ENCODE data around the gene UXS1.

UXS1 gene

DNA sequence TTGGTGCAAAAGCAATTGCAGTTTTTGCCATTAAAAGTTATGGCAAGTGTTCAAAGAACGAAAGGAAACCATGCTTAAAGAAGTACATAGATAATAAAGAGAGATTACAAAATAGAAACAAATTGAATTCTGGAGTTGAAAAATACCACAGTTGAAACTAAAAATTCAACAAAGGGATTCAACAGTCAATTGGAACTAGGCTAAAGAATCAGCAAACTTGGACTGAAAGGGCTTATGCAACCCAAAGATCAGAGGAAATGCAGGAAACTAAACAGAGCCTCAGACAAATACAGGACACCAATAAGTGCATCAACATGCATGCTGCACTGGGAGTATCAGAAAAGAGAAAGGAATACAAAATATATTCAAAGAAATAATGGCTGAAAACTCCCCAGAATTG lies 40.3 kb downstream of the UXS1 start:
- Histone ChIP-seq H3K27ac (ENCODE audit: low read depth, low read length) (no peak overlapping the region), H3K36me3 (ENCODE audit: control insufficient read depth in 1 of 2, insufficient read depth in 2 of 2, low read length in 2 of 2) (peaks cover 0 to 20% of the 10 kb centered on the region in 2 donors), H3K9me3 (ENCODE audit: control insufficient read depth in 1 of 2, low read length in 2 of 2) (peaks cover 1 to 15% of the 10 kb centered on the region in 2 donors), H3K9ac (ENCODE audit: low read depth in 1 of 2, low read length in 2 of 2) (no peak overlapping the region), H3K27me3 (ENCODE audit: control insufficient read depth in 1 of 2, insufficient read depth in 2 of 2, low read length in 2 of 2) (no peaks in the 10 kb centered on the region), H3K4me1 (ENCODE audit: control insufficient read depth in 1 of 2, insufficient read depth in 2 of 2, low read length in 2 of 2) (no peaks in the 10 kb centered on the region), H3K4me3 (ENCODE audit: low read depth in 1 of 2, low read length in 2 of 2) (no peak overlapping the region)

DNA sequence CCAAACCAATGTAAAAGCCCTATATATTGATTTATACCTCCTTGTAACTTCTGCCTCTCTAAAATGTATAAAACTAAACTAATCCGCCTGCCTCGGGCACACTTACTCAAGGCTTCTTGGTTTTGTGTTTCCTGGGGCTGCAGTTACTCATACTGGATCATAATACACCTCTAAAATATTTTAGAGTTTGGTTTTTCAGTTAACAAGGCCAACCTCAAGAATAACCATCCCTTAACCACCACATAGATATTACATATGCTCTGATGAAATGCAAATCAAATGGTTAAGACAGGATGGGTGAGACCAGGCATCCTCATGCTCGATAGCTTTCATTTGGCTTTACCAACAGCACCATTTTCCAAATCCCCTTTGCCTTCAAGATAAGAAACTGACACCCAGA lies 46.4 kb downstream of the UXS1 start:
- Histone ChIP-seq H3K4me3 (ENCODE audit: low read depth in 1 of 2, low read length in 2 of 2) (no peak overlapping the region), H3K27me3 (ENCODE audit: control insufficient read depth in 1 of 2, insufficient read depth in 2 of 2, low read length in 2 of 2) (no peaks in the 10 kb centered on the region), H3K27ac (ENCODE audit: low read depth, low read length) (no peak overlapping the region), H3K36me3 (ENCODE audit: control insufficient read depth in 1 of 2, insufficient read depth in 2 of 2, low read length in 2 of 2) (peaks cover 0 to 22% of the 10 kb centered on the region in 2 donors), H3K9me3 (ENCODE audit: control insufficient read depth in 1 of 2, low read length in 2 of 2) (no peaks in the 10 kb centered on the region), H3K9ac (ENCODE audit: low read depth in 1 of 2, low read length in 2 of 2) (no peak overlapping the region), H3K4me1 (ENCODE audit: control insufficient read depth in 1 of 2, insufficient read depth in 2 of 2, low read length in 2 of 2) (peaks cover 0 to 4% of the 10 kb centered on the region in 2 donors)

DNA sequence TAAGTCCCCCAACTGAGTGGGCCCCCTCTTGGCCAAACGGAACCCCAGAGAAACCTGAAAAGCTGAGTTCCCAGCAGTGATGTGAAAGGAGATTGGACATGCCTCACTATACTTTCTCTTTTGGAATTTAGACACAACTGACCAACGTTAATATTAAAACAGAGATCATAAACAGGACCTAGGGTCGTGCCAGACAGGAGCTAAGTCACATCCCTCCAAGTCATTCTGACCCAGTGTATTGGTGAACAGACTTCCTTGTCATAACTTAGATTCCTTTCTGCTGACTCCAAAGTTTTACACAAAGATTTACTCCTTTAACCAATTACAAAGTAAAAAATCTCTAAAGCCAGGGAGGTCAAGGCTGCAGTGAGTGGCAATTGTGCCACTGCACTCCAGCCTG lies 46.9 kb downstream of the UXS1 start:
- Histone ChIP-seq H3K4me1 (ENCODE audit: control insufficient read depth in 1 of 2, insufficient read depth in 2 of 2, low read length in 2 of 2) (peaks cover 0 to 4% of the 10 kb centered on the region in 2 donors), H3K27me3 (ENCODE audit: control insufficient read depth in 1 of 2, insufficient read depth in 2 of 2, low read length in 2 of 2) (no peaks in the 10 kb centered on the region), H3K36me3 (ENCODE audit: control insufficient read depth in 1 of 2, insufficient read depth in 2 of 2, low read length in 2 of 2) (peaks cover 0 to 24% of the 10 kb centered on the region in 2 donors), H3K9me3 (ENCODE audit: control insufficient read depth in 1 of 2, low read length in 2 of 2) (no peaks in the 10 kb centered on the region), H3K9ac (ENCODE audit: low read depth in 1 of 2, low read length in 2 of 2) (no peak overlapping the region), H3K27ac (ENCODE audit: low read depth, low read length) (no peak overlapping the region), H3K4me3 (ENCODE audit: low read depth in 1 of 2, low read length in 2 of 2) (no peak overlapping the region)

DNA sequence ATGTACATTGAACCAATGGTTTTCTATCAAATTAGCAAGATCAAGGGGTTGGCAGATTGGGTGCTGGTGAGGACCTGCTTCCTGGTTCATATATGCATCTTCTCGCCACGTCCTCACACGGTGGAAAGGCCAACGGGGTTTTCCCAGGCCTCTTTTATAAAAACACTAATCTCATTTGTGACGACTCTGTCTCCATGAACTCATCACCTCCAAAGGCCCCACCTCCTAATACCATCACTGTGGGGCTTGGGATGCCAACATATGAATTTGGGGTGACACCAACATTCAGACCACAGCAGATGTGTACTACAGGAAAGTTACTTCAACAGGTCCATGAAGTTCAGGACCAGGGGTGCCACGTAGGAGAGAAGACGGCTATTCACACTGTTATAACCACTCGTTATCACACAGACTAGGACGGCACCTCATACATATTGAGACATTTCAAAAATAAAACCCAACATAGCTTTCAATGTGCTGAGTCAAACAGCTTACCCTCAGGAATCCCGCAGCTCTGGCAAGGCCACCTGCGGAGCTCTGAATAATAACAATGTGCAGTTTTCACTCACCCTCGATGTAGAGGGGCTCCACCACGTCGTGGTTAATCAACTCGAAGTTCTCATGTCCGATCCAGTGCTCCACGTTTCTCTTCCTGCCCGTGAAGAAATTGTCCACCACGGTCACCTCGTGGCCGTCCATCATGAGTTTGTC lies 49.3 kb downstream of the UXS1 start:
- Histone ChIP-seq H3K27ac (ENCODE audit: low read depth, low read length) (no peak overlapping the region), H3K9ac (ENCODE audit: low read depth in 1 of 2, low read length in 2 of 2) (no peak overlapping the region), H3K4me3 (ENCODE audit: low read depth in 1 of 2, low read length in 2 of 2) (no peak overlapping the region), H3K27me3 (ENCODE audit: control insufficient read depth in 1 of 2, insufficient read depth in 2 of 2, low read length in 2 of 2) (no peaks in the 10 kb centered on the region), H3K36me3 (ENCODE audit: control insufficient read depth in 1 of 2, insufficient read depth in 2 of 2, low read length in 2 of 2) (peaks cover 0 to 18% of the 10 kb centered on the region in 2 donors), H3K9me3 (ENCODE audit: control insufficient read depth in 1 of 2, low read length in 2 of 2) (no peaks in the 10 kb centered on the region), H3K4me1 (ENCODE audit: control insufficient read depth in 1 of 2, insufficient read depth in 2 of 2, low read length in 2 of 2) (peaks cover 0 to 4% of the 10 kb centered on the region in 2 donors)

DNA sequence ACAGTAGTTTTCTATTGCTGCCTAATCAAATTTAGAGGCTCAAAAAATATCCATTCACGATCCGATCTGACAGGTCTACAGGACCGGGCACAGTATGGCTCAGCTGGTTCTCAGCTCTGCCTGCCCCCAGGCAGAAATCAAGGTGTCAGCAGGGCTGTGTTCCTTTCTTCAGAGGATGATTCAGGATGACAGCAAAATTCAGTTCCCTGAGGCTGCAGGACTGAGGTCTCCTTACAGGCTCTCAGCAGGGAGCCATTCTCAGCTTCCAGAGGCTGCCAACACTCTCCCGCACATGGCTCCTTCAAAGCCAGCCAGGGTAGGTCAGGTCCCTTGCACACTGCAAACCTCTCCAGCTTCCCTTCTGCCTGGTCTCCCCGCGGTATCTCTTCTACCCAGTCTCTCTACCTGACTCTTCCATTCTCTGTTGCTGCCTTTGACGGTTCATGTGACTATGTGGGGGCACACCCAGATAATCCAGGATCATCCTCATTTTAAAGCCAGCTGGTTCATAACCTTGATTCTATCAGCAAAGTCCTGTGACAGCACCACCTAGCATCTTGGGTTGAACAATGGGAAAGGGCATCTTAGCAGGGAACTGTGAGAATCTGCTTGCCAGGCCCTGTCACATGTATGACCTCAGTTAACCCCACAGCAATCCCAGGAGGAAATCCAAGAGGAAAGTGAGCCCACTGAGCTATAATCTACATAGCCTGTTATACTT lies 50.4 kb downstream of the UXS1 start:
- no peaks in the 10 kb centered on the region for H3K9me3 ChIP-seq (ENCODE audit: control insufficient read depth in 1 of 2, low read length in 2 of 2)
- no peak overlapping the region for H3K27ac ChIP-seq (ENCODE audit: low read depth, low read length)
- no peak overlapping the region for H3K4me3 ChIP-seq (ENCODE audit: low read depth in 1 of 2, low read length in 2 of 2)
- H3K4me1 ChIP-seq (ENCODE audit: control insufficient read depth in 1 of 2, insufficient read depth in 2 of 2, low read length in 2 of 2), result peaks cover 6 to 15% of the 10 kb centered on the region in 2 donors
- H3K36me3 ChIP-seq (ENCODE audit: control insufficient read depth in 1 of 2, insufficient read depth in 2 of 2, low read length in 2 of 2), result peaks cover 0 to 14% of the 10 kb centered on the region in 2 donors
- H3K27me3 ChIP-seq (ENCODE audit: control insufficient read depth in 1 of 2, insufficient read depth in 2 of 2, low read length in 2 of 2), result no peaks in the 10 kb centered on the region
- no peak overlapping the region for H3K9ac ChIP-seq (ENCODE audit: low read depth in 1 of 2, low read length in 2 of 2)

DNA sequence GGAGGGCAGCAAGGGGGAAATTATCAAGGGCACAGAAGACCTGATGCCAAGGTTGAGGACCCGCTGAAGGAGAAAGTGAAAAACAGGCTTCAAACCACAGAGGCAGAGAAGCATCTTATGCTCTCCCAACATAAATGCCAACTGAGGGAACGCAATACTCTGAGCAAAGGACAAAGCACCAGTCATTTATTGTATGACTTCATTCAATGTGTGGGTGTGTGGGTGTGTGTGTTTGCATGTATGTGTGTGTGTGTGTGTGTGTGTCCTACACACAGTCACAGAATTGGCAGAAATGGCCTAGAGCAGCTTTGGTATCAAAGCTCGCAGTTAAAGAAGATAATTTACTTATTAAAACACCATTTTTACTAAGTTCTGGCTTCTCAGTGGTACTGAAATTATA lies 51.4 kb downstream of the UXS1 start:
- H3K27ac ChIP-seq (ENCODE audit: low read depth, low read length), result no peak overlapping the region
- H3K9me3 ChIP-seq (ENCODE audit: control insufficient read depth in 1 of 2, low read length in 2 of 2), result no peaks in the 10 kb centered on the region
- peaks cover 9 to 21% of the 10 kb centered on the region in 2 donors for H3K4me1 ChIP-seq (ENCODE audit: control insufficient read depth in 1 of 2, insufficient read depth in 2 of 2, low read length in 2 of 2)
- H3K4me3 ChIP-seq (ENCODE audit: low read depth in 1 of 2, low read length in 2 of 2), result no peak overlapping the region
- no peaks in the 10 kb centered on the region for H3K27me3 ChIP-seq (ENCODE audit: control insufficient read depth in 1 of 2, insufficient read depth in 2 of 2, low read length in 2 of 2)
- peaks cover 0 to 14% of the 10 kb centered on the region in 2 donors for H3K36me3 ChIP-seq (ENCODE audit: control insufficient read depth in 1 of 2, insufficient read depth in 2 of 2, low read length in 2 of 2)
- H3K9ac ChIP-seq (ENCODE audit: low read depth in 1 of 2, low read length in 2 of 2), result no peak overlapping the region

DNA sequence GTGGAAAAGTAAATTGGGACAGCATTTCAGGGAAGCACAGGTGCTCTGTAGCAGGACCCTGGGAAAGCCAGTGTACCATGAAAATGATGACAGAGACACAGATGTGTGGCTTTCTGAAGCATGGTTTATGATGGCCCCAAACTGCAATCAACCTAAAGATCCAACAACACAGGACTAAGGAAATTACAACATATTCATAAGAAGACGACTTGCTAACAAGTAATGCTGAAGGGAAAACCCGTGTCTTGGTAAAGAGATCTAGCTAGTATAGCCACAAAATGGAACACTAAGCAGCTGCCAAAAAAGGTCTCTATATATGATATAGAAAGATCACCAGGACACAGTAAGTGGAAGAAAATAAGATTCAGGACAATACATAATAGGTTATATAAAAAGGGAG lies 53.2 kb downstream of the UXS1 start:
- Histone ChIP-seq H3K9me3 (ENCODE audit: control insufficient read depth in 1 of 2, low read length in 2 of 2) (no peaks in the 10 kb centered on the region), H3K36me3 (ENCODE audit: control insufficient read depth in 1 of 2, insufficient read depth in 2 of 2, low read length in 2 of 2) (peaks cover 0 to 14% of the 10 kb centered on the region in 2 donors), H3K27me3 (ENCODE audit: control insufficient read depth in 1 of 2, insufficient read depth in 2 of 2, low read length in 2 of 2) (no peaks in the 10 kb centered on the region), H3K4me1 (ENCODE audit: control insufficient read depth in 1 of 2, insufficient read depth in 2 of 2, low read length in 2 of 2) (peaks cover 9 to 21% of the 10 kb centered on the region in 2 donors), H3K27ac (ENCODE audit: low read depth, low read length) (no peak overlapping the region), H3K9ac (ENCODE audit: low read depth in 1 of 2, low read length in 2 of 2) (no peak overlapping the region), H3K4me3 (ENCODE audit: low read depth in 1 of 2, low read length in 2 of 2) (no peak overlapping the region)

DNA sequence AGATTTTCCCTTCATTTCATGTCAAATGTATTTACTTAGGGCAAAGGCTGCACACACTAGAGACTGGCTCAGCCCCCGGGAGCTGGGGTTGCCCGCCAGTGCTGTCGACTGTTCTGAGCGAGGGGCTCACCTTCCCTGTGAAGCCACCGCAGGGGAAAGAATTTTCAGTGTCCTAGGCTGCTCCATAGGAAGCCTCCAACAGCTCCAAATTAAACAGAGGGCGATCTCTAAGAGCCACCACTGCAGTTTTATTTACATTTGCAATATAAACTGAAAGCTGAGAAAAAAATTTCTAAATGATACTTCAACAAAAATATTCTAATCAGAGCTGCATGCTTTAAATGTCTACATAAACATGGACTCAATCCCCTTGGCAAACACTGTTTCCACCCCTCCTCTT lies 54.0 kb downstream of the UXS1 start:
- H3K9me3 ChIP-seq (ENCODE audit: control insufficient read depth in 1 of 2, low read length in 2 of 2), result no peaks in the 10 kb centered on the region
- H3K4me3 ChIP-seq (ENCODE audit: low read depth in 1 of 2, low read length in 2 of 2), result no peak overlapping the region
- H3K27ac ChIP-seq (ENCODE audit: low read depth, low read length), result no peak overlapping the region
- peaks cover 0 to 10% of the 10 kb centered on the region in 2 donors for H3K36me3 ChIP-seq (ENCODE audit: control insufficient read depth in 1 of 2, insufficient read depth in 2 of 2, low read length in 2 of 2)
- no peak overlapping the region for H3K9ac ChIP-seq (ENCODE audit: low read depth in 1 of 2, low read length in 2 of 2)
- H3K4me1 ChIP-seq (ENCODE audit: control insufficient read depth in 1 of 2, insufficient read depth in 2 of 2, low read length in 2 of 2), result peaks cover 9 to 19% of the 10 kb centered on the region in 2 donors
- H3K27me3 ChIP-seq (ENCODE audit: control insufficient read depth in 1 of 2, insufficient read depth in 2 of 2, low read length in 2 of 2), result no peaks in the 10 kb centered on the region

DNA sequence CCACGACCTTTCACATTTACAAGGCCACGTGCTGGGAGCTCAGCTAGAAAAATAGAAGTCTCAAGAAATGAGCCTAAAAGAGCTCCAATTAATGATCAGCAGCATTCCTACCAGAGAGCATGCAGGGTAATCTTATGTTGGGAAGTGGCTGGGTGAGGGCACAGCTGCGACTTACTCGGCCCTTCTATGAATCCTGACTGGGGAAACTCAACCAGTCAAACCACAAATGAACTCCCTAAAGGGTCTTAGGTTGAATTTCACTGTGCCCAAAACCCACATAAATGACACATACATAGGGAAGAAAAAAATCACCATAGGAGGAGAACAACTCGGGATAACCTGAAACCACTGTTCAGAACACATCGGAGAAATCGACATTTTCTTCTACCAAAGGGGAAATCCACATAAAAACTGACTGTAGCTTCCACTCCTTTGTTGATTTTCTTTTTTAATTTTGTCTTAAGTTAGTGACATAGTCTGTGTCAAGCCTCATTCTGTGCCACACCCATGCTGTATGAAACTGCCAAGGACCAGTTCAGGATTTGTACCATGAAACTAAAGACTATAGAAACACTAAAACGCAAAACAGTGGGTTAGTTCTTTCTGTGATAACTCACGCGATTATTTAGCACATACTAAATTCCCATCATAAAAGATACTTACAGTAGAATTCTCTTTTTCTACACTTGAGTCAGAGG lies 54.7 kb downstream of the UXS1 start:
- Histone ChIP-seq H3K27ac (ENCODE audit: low read depth, low read length) (no peak overlapping the region), H3K4me3 (ENCODE audit: low read depth in 1 of 2, low read length in 2 of 2) (no peak overlapping the region), H3K9ac (ENCODE audit: low read depth in 1 of 2, low read length in 2 of 2) (no peak overlapping the region), H3K4me1 (ENCODE audit: control insufficient read depth in 1 of 2, insufficient read depth in 2 of 2, low read length in 2 of 2) (peaks cover 9 to 17% of the 10 kb centered on the region in 2 donors), H3K9me3 (ENCODE audit: control insufficient read depth in 1 of 2, low read length in 2 of 2) (no peaks in the 10 kb centered on the region), H3K36me3 (ENCODE audit: control insufficient read depth in 1 of 2, insufficient read depth in 2 of 2, low read length in 2 of 2) (peaks cover 0 to 5% of the 10 kb centered on the region in 2 donors), H3K27me3 (ENCODE audit: control insufficient read depth in 1 of 2, insufficient read depth in 2 of 2, low read length in 2 of 2) (no peaks in the 10 kb centered on the region)

Measured in duodenal mucosa (tissue), 2 donors.